Thyroid gland (tissue), 4 donors: ENCODE measurements around the gene ZNF608. TPM values are rescaled to one million over a fixed set of nuclear protein-coding genes. Genes with fewer than 3 reads are reported as not detected.

Experiments
- DNase-seq, 2 donors: peaks; one replicate each; pipeline ENCODE4 v3.0.0-alpha.2; 2019
- H3K27ac ChIP-seq, 3 donors: fragments of 200-600 bp; sonication (generic); 1 replicate in 2 of 3; 2 replicates in 1 of 3; pipeline ENCODE4 v1.5.1; 2016 to 2019; ENCODE audit warnings: mild to moderate bottlenecking in 1 of 3, moderate library complexity in 1 of 3
- H3K27me3 ChIP-seq: fragments of 200-600 bp; sonication (generic); one replicate; pipeline ENCODE4 v1.5.1; 2019
- H3K36me3 ChIP-seq, 2 donors: fragments of 200-600 bp; sonication (generic); one replicate each; pipeline ENCODE4 v1.5.1; 2016 to 2019
- H3K4me1 ChIP-seq, 2 donors: fragments of 200-600 bp; sonication (generic); one replicate each; pipeline ENCODE4 v1.5.1; 2017 to 2019
- H3K4me3 ChIP-seq, 3 donors: fragments of 200-600 bp; sonication (generic); replicated peaks in 1 of 3; 1 replicate in 2 of 3; 2 replicates in 1 of 3; pipeline ENCODE4 v1.5.1; 2016; ENCODE audit warnings: mild to moderate bottlenecking in 1 of 3
- H3K9me3 ChIP-seq: fragments of 200-600 bp; sonication (generic); one replicate; pipeline ENCODE4 v1.5.1; 2017
- POLR2A ChIP-seq, 2 donors: fragments of 450-650 bp; IDR thresholded peaks; one replicate each; pipeline ENCODE4 v1.6.1; 2017; ENCODE audit warnings: antibody characterized with exemption in 2 of 2, mild to moderate bottlenecking in 2 of 2, moderate library complexity in 1 of 2
- WGBS, 2 donors: methylation state at CpG; one replicate each; pipeline ENCODE4 v1.1.5; 2017; 5-methylcytosine and 5-hydroxymethylcytosine counted together
- intact Hi-C: fragments of 100-400 bp; cut with DNase I; formaldehyde crosslinking; loops from one replicate; pipeline ENCODE4 v1.15.1; 2023
- total RNA-seq, 4 donors: library from RNA; depleted of rRNA; stranded (reverse); fragments of >200 nt; gene quantifications; one replicate each; pipeline ENCODE4 v1.2.3, GENCODE V29; 2016
- TF ChIP-seq, protein P1 (sequence below), 6 experiments: fragments of 200-600 bp in 3 of 6; fragments of 450-650 bp in 3 of 6; sonication (generic) in 3 of 6; IDR thresholded peaks; one replicate each; pipeline ENCODE4 v1.5.1; 2016 to 2019; ENCODE audit warnings: antibody characterized with exemption in 6 of 6, mild to moderate bottlenecking in 2 of 6, inconsistent platforms in 1 of 6, moderate library complexity in 1 of 6

ZNF608 gene
- total RNA-seq, 4 donors from 2014 or later: 32.0 to 60.2 (median 36.8) TPM

DNA sequence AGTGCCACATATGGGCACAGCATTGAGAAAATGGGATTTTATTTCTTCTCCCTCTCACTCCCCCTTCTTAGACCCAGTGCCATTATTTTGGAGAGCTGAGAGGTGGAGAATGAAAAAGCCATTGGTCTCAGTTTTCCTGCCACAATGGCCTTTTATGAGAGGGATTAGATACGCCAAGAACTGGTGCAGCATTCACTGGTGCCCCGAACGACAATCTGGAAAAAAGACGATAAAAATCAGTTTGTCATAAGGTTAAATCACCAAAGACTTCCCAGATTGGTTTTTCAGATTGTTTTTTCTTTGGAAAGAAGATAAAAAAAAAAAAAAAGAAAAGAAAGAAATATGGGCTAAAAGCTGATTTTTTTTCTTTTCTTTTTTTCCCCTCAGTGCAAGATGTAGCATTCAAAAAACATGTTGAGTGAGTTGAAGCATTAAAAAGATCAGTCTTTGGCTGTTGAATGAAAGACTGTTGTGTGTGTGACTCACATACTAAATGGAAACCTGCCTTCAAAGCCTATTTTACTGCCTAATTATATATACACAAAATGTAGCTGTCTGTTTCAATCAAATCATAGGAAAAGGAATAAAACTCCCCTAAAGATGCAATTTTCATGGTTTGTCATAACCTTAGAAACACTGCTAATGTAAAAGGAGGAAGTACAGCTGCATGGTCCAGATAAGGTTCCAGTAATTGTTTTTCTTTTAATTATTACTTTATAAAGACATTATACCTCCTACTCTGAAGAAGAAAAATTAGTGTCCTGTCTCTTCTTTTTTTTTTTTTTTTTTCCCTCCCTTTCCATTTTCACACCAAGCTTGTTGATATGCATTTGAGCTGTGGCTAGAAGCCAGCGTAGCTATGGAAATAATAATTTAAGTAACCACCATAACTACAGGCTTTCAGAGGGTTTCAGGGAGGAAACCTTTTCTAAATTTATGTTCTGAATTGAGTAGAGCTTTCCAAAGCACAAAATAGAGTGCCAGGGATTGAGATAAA is 27.2 kb upstream of the ZNF608 start:
- H3K27ac ChIP-seq: no peak overlapping the region
- intact Hi-C loops: no loop called here
- H3K27me3 ChIP-seq: no peaks in the 10 kb centered on the region
- no peak for DNase-seq
- no peaks in the 10 kb centered on the region for H3K4me1 ChIP-seq
- 83 to 95% methylated on average over 5 of the region's 5 CpGs for WGBS, 2 donors
- H3K4me3 ChIP-seq: no peak overlapping the region
- H3K36me3 ChIP-seq: no peaks in the 10 kb centered on the region
- no peak for TF ChIP-seq POLR2A (IDR thresholded peaks at IDR 0.05)
- TF ChIP-seq, protein P1, sequence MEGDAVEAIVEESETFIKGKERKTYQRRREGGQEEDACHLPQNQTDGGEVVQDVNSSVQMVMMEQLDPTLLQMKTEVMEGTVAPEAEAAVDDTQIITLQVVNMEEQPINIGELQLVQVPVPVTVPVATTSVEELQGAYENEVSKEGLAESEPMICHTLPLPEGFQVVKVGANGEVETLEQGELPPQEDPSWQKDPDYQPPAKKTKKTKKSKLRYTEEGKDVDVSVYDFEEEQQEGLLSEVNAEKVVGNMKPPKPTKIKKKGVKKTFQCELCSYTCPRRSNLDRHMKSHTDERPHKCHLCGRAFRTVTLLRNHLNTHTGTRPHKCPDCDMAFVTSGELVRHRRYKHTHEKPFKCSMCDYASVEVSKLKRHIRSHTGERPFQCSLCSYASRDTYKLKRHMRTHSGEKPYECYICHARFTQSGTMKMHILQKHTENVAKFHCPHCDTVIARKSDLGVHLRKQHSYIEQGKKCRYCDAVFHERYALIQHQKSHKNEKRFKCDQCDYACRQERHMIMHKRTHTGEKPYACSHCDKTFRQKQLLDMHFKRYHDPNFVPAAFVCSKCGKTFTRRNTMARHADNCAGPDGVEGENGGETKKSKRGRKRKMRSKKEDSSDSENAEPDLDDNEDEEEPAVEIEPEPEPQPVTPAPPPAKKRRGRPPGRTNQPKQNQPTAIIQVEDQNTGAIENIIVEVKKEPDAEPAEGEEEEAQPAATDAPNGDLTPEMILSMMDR (IDR thresholded peaks at IDR 0.05): no peak
- no peaks in the 10 kb centered on the region for H3K9me3 ChIP-seq

- H3K4me3 ChIP-seq: no peak overlapping the region
- H3K9me3 ChIP-seq: no peaks in the 10 kb centered on the region
- TF ChIP-seq POLR2A (IDR thresholded peaks at IDR 0.05): no peak
- TF ChIP-seq, protein P1 (IDR thresholded peaks at IDR 0.05): no peak
- WGBS, 2 donors: 85 to 91% methylated on average over 1 of the region's 1 CpG
- H3K27ac ChIP-seq: no peak overlapping the region
- H3K36me3 ChIP-seq: no peaks in the 10 kb centered on the region
- no peaks in the 10 kb centered on the region for H3K4me1 ChIP-seq
- H3K27me3 ChIP-seq: no peaks in the 10 kb centered on the region
- intact Hi-C loops: no loop called here
- DNase-seq: no peak
Observed at GRCh38 chr5:124772457-124773200, 26.2 kb upstream of the ZNF608 start.

DNA sequence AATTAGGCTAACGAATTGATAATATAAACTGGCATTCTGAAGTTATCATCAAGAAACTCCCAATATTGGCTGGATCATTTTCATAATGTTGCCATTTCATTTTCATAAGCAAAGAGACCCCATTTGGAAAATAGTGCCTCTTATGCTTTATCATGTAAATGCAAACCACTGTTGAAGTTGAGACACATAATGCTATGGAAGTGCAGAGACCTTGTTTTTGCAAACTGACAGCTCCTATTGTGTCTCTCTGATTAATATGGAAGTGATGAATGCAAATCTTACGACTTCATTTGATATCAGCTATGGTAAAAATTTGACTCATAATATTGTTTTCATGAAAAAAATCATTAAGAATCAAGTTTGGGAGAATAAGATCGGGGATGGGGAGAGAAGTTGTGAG is 25.3 kb upstream of the ZNF608 start:
- H3K27ac ChIP-seq: no peak overlapping the region
- no peak for DNase-seq
- WGBS, 2 donors: 95 to 96% methylated on average over 3 of the region's 3 CpGs
- TF ChIP-seq, protein P1 (IDR thresholded peaks at IDR 0.05): no peak
- no peak for TF ChIP-seq POLR2A (IDR thresholded peaks at IDR 0.05)
- H3K9me3 ChIP-seq: no peaks in the 10 kb centered on the region
- H3K4me1 ChIP-seq: no peaks in the 10 kb centered on the region
- no peaks in the 10 kb centered on the region for H3K27me3 ChIP-seq
- intact Hi-C loops: no loop called here
- H3K36me3 ChIP-seq: no peaks in the 10 kb centered on the region
- no peak overlapping the region for H3K4me3 ChIP-seq

DNA sequence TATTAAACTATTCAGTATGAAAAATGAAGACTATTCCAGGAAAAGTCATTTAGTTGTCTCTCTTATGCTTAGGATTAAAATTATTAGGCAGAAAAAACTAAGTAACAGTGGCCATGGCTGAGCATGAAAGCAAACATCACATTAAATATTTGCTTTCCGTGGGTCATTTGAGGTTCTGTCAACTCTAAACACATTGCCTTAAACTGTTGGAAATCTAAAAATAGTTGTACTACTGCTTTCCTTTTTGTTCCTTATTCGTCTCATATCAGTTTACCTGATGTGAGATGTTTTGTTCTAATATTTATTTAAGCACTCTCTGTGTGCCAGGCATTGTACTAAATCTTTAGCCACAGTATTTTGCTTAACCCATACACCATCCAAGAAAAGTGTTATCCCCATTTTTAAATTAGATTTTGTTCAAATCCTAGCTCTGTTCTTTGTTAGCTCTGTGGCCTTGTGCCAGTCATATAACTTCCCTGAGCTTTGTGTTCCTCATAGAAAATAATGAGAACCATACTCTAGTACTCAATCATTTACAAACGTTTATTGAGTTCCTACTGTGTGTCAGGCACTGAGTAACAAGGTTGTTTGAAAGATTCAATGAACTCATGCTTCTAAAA is 18.7 kb upstream of the ZNF608 start:
- intact Hi-C loops: no loop called here
- no peak overlapping the region for H3K4me3 ChIP-seq
- H3K27me3 ChIP-seq: no peaks in the 10 kb centered on the region
- no peaks in the 10 kb centered on the region for H3K36me3 ChIP-seq
- WGBS, 2 donors: 65 to 72% methylated on average over 3 of the region's 3 CpGs
- no peaks in the 10 kb centered on the region for H3K4me1 ChIP-seq
- no peak for DNase-seq
- no peak overlapping the region for H3K27ac ChIP-seq
- TF ChIP-seq POLR2A (IDR thresholded peaks at IDR 0.05): no peak
- TF ChIP-seq, protein P1 (IDR thresholded peaks at IDR 0.05): no peak
- H3K9me3 ChIP-seq: no peaks in the 10 kb centered on the region
